Transverse colon (tissue), 4 donors: ENCODE data around the gene MPPED2. TPM values are rescaled to one million over a fixed set of nuclear protein-coding genes. Genes with fewer than 3 reads are reported as not detected.

Experiments
- DNase-seq: peaks from one replicate; pipeline ENCODE4 v3.0.0-alpha.2; 2019
- H3K27ac ChIP-seq, 4 donors: fragments of 200-600 bp; sonication (generic); 2 replicates each; pipeline ENCODE4 v1.5.1; 2016 to 2018; ENCODE audit warnings: inconsistent platforms in 4 of 4
- H3K27me3 ChIP-seq: fragments of 200-600 bp; sonication (generic); 2 replicates; pipeline ENCODE4 v1.5.1; 2017; ENCODE audit warnings: inconsistent platforms
- H3K36me3 ChIP-seq, 4 donors: fragments of 200-600 bp; sonication (generic); 2 replicates each; pipeline ENCODE4 v1.5.1; 2017 to 2019; ENCODE audit warnings: inconsistent platforms in 4 of 4
- H3K4me1 ChIP-seq, 4 donors: fragments of 200-600 bp; sonication (generic); 2 replicates each; pipeline ENCODE4 v1.5.1; 2017 to 2020; ENCODE audit warnings: inconsistent platforms in 4 of 4
- H3K4me3 ChIP-seq, 4 donors: fragments of 200-600 bp; sonication (generic); 1 replicate in 1 of 4; 2 replicates in 3 of 4; pipeline versions ENCODE4 v1.5.1 to v1.6.1; 2017 to 2019; ENCODE audit warnings: inconsistent platforms in 4 of 4
- H3K9me3 ChIP-seq, 2 donors: fragments of 200-600 bp; sonication (generic); 2 replicates each; pipeline ENCODE4 v1.5.1; 2017 to 2019; ENCODE audit warnings: inconsistent platforms in 2 of 2
- CTCF ChIP-seq, 5 experiments: fragments of 200-600 bp in 3 of 5; fragments of 450-650 bp in 2 of 5; sonication (generic) in 3 of 5; IDR thresholded peaks; 1 replicate in 2 of 5; 2 replicates in 3 of 5; pipeline ENCODE4 v1.5.1; 2016 to 2017; ENCODE audit warnings: antibody characterized with exemption in 5 of 5, inconsistent platforms in 3 of 5, mild to moderate bottlenecking in 2 of 5, moderate library complexity in 1 of 5
- EP300 ChIP-seq: sonication (generic); formaldehyde crosslinking; IDR thresholded peaks from one replicate; pipeline ENCODE4 v1.6.1; 2017; ENCODE audit warnings: antibody characterized with exemption, low read depth
- POLR2A ChIP-seq: fragments of 450-650 bp; IDR thresholded peaks from one replicate; pipeline ENCODE4 v1.6.1; 2016; ENCODE audit warnings: antibody characterized with exemption, mild to moderate bottlenecking, moderate library complexity
- POLR2AphosphoS5 ChIP-seq, 3 donors: sonication (generic); formaldehyde crosslinking; IDR thresholded peaks; one replicate each; pipeline ENCODE4 v1.6.1; 2016; ENCODE audit warnings: antibody characterized with exemption in 3 of 3
- WGBS, 2 donors: methylation state at CpG; one replicate each; pipeline ENCODE4 v1.1.5; 2018; ENCODE audit warnings: low coverage in 1 of 2; 5-methylcytosine and 5-hydroxymethylcytosine counted together
- in situ Hi-C, 4 donors: fragments of 200-750 bp; cut with MboI; loops; one replicate each; pipeline versions ENCODE4 v1.15.0 to v1.15.1; 2017; ENCODE audit warnings: low sequenced_read_pairs in 3 of 4, low pct_ligation_motif_present in 1 of 4, low pct_unique_long_range_greater_than_20kb in 1 of 4
- intact Hi-C: fragments of 100-400 bp; cut with DNase I; formaldehyde crosslinking; loops from one replicate; pipeline ENCODE4 v1.15.1; 2023; ENCODE audit warnings: low total_unique reads
- total RNA-seq, 4 donors: library from RNA; depleted of rRNA; stranded (reverse); fragments of >200 nt; gene quantifications; one replicate each; pipeline ENCODE4 v1.1.0, GENCODE V29; 2016

MPPED2 gene
- total RNA-seq, 4 donors from 2014 or later, result 1.4 to 1.6 TPM; not detected in 2

GRCh38 chr11:30424844-30425243, 161.3 kb downstream of the MPPED2 start:
- Histone ChIP-seq H3K9me3 (no peaks in the 10 kb centered on the region), H3K4me3 (no peak overlapping the region), H3K27ac (no peak overlapping the region), H3K36me3 (no peaks in the 10 kb centered on the region), H3K4me1 (peaks cover 0 to 21% (median 11%) of the 10 kb centered on the region in 4 donors), H3K27me3 (no peaks in the 10 kb centered on the region)
- 50 to 74% methylated on average over 1 to 4 of the region's 4 CpGs for WGBS, 2 donors
- DNase-seq, result no peak
- in situ Hi-C loops, result no loop called here
- TF ChIP-seq POLR2A (no peak), CTCF (IDR thresholded peaks at IDR 0.05) (no peak), POLR2AphosphoS5 (IDR thresholded peaks at IDR 0.05) (no peak), EP300 (no peak)
- intact Hi-C loops, result no loop called here

GRCh38 chr11:30424321-30424720, 161.8 kb downstream of the MPPED2 start:
- Histone ChIP-seq H3K36me3 (no peaks in the 10 kb centered on the region), H3K4me1 (peaks cover 0 to 21% (median 11%) of the 10 kb centered on the region in 4 donors), H3K27ac (no peak overlapping the region), H3K9me3 (no peaks in the 10 kb centered on the region), H3K4me3 (no peak overlapping the region), H3K27me3 (no peaks in the 10 kb centered on the region)
- TF ChIP-seq EP300 (no peak), POLR2A (no peak), POLR2AphosphoS5 (IDR thresholded peaks at IDR 0.05) (no peak), CTCF (IDR thresholded peaks at IDR 0.05) (no peak)
- intact Hi-C loops (no loop called here), in situ Hi-C loops (no loop called here)
- WGBS, 2 donors, result 68 to 77% methylated on average over 9 to 10 of the region's 10 CpGs
- no peak for DNase-seq

GRCh38 chr11:30423886-30424285, 162.3 kb downstream of the MPPED2 start:
- intact Hi-C loops (no loop called here), in situ Hi-C loops (no loop called here)
- H3K27ac ChIP-seq, result no peak overlapping the region
- H3K27me3 ChIP-seq, result no peaks in the 10 kb centered on the region
- no peak for TF ChIP-seq POLR2A
- no peak for TF ChIP-seq EP300
- no peak for TF ChIP-seq CTCF (IDR thresholded peaks at IDR 0.05)
- TF ChIP-seq POLR2AphosphoS5 (IDR thresholded peaks at IDR 0.05), result no peak
- peaks cover 0 to 21% (median 11%) of the 10 kb centered on the region in 4 donors for H3K4me1 ChIP-seq
- WGBS, 2 donors, result 80 to 84% methylated on average over 4 to 6 of the region's 6 CpGs
- no peak overlapping the region for H3K4me3 ChIP-seq
- no peaks in the 10 kb centered on the region for H3K9me3 ChIP-seq
- no peak for DNase-seq
- no peaks in the 10 kb centered on the region for H3K36me3 ChIP-seq

GRCh38 chr11:30423279-30423648, 162.9 kb downstream of the MPPED2 start:
- H3K4me1 ChIP-seq, result peaks cover 0 to 21% (median 11%) of the 10 kb centered on the region in 4 donors
- intact Hi-C loops, result no loop called here
- DNase-seq, result no peak
- H3K4me3 ChIP-seq, result no peak overlapping the region
- no peaks in the 10 kb centered on the region for H3K9me3 ChIP-seq
- no peaks in the 10 kb centered on the region for H3K36me3 ChIP-seq
- TF ChIP-seq POLR2A (no peak), EP300 (no peak), POLR2AphosphoS5 (IDR thresholded peaks at IDR 0.05) (no peak), CTCF (IDR thresholded peaks at IDR 0.05) (no peak)
- WGBS, 2 donors, result 31% methylated on average over 4 of the region's 5 CpGs; no CpG with 5 or more reads in 1 of the 2 donors
- H3K27ac ChIP-seq, result no peak overlapping the region
- no peaks in the 10 kb centered on the region for H3K27me3 ChIP-seq
- in situ Hi-C loops, result no loop called here
